GM18508 (cell line): ENCODE results near the gene KCNMB4.
A peak's percentile ranks its signal among the peaks of the same experiment; 100 is the strongest.

Source experiments
- ATAC-seq: cut with Tn5 transposase; IDR thresholded peaks from one replicate; pipeline ENCODE4 v1.9.1; 2021; ENCODE audit warnings: moderate number of reproducible peaks; ENCODE audit not compliant: insufficient read depth, unreplicated experiment

Gene KCNMB4

GRCh38 chr12:70365648-70366518 lies at the start of gene KCNMB4:
TSS of gene KCNMB4 (plus strand) at chr12:70366290. CDS start at chr12:70366735, 445 bp downstream.
- peak; percentile 52 for ATAC-seq

- peak; percentile 93 for ATAC-seq
Observed at GRCh38 chr12:70317781-70318180, 48.3 kb upstream of the KCNMB4 start.

GRCh38 chr12:70319605-70320004 lies 46.5 kb upstream of the KCNMB4 start:
- ATAC-seq = no peak

GRCh38 chr12:70321191-70321590 lies 44.9 kb upstream of the KCNMB4 start:
- no peak for ATAC-seq

GRCh38 chr12:70327541-70327940 lies 38.5 kb upstream of the KCNMB4 start:
- no peak for ATAC-seq

- ATAC-seq = no peak
Observed at GRCh38 chr12:70329728-70330127, 36.4 kb upstream of the KCNMB4 start.

GRCh38 chr12:70330158-70330557 lies 35.9 kb upstream of the KCNMB4 start:
- ATAC-seq = no peak

GRCh38 chr12:70332236-70332635 lies 33.9 kb upstream of the KCNMB4 start:
- ATAC-seq = no peak

GRCh38 chr12:70334742-70335141 lies 31.3 kb upstream of the KCNMB4 start:
- no peak for ATAC-seq

GRCh38 chr12:70338531-70338930 lies 27.6 kb upstream of the KCNMB4 start:
- ATAC-seq = no peak

GRCh38 chr12:70351076-70351475 lies 15.0 kb upstream of the KCNMB4 start:
- no peak for ATAC-seq

- ATAC-seq = no peak
Observed at GRCh38 chr12:70353780-70354660, 12.1 kb upstream of the KCNMB4 start.

GRCh38 chr12:70354787-70355186 lies 11.3 kb upstream of the KCNMB4 start:
- no peak for ATAC-seq

GRCh38 chr12:70355972-70356371 lies 10.1 kb upstream of the KCNMB4 start:
- ATAC-seq = no peak

GRCh38 chr12:70359458-70360197 lies 6.5 kb upstream of the KCNMB4 start:
- no peak for ATAC-seq

- no peak for ATAC-seq
Observed at GRCh38 chr12:70360218-70360617, 5.9 kb upstream of the KCNMB4 start.

- ATAC-seq = no peak
Observed at GRCh38 chr12:70364695-70365397, 1.2 kb upstream of the KCNMB4 start.

GRCh38 chr12:70365398-70365647 lies 767 bp upstream of the KCNMB4 start:
- peak; percentile 15 for ATAC-seq

- ATAC-seq = peak; percentile 28
Observed at GRCh38 chr12:70366581-70367257, 629 bp downstream of the KCNMB4 start.
